ENCODE measurements around the gene LRRC74B.

The LRRC74B gene

GRCh38 chr22:21013657-21014201 is 32.0 kb upstream of the LRRC74B start:
- in situ Hi-C loops (cut with HindIII; ENCODE audit: low sequenced_read_pairs), result no loop called here

DNA sequence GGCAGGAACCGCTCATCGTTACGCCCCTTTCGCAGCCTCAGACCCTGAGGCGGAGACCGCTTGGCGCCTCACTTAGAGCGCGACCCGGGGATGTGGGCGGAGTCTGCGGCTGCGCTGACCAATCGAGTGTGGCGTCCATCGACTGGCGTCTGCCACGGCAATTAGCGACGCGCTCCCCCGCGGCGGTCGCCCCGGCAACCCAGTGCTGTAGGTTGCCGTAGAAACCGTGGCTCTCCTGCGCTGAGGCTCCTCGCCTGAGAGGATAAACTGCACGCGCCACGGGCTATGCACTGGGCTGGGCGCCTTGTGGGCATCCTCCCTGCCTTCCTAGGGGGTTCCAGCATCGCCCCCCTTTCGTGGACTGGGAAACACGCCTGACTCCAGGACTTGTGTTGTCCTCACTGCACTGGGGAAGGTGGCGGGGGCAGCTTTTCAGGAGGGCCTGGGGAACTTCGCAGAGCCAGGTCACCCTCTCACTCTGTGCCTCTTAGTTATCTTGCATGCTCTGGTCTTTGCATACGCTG is 31.5 kb upstream of the LRRC74B start:
- in situ Hi-C loops (cut with HindIII; ENCODE audit: low sequenced_read_pairs), result no loop called here

- in situ Hi-C loops (cut with HindIII; ENCODE audit: low sequenced_read_pairs), result no loop called here
Observed at GRCh38 chr22:21014726-21015465, 30.9 kb upstream of the LRRC74B start, which contains the start of gene P2RX6. Gene P2RX6 (plus strand): TSS chr22:21015165. CDS start chr22:21015175, 10 bp downstream.

- in situ Hi-C loops (cut with HindIII; ENCODE audit: low sequenced_read_pairs), result no loop called here
Observed at GRCh38 chr22:21015466-21016006, 30.2 kb upstream of the LRRC74B start.

- in situ Hi-C loops (cut with HindIII; ENCODE audit: low sequenced_read_pairs), result no loop called here
Observed at GRCh38 chr22:21016644-21017420, 28.9 kb upstream of the LRRC74B start.

DNA sequence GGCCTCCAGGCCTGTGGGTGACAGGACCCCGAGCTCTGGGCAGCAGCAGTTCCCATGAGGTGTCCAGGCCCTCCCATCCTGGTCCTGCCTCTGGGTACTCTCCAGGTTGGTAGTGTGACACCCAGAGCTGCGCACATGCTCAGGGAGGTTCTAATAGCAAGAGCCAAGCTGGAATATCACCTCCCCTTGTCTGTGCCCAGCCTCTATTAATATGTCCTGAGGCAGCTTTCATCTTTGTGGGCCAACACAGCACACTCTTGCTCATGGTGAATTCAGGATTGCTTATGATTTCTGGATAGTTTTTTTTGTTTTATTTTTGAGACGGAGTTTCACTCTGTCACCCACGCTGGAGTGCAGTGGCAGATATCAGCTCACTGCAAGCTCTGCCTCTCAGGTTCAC is 27.4 kb upstream of the LRRC74B start:
- in situ Hi-C loops (cut with HindIII; ENCODE audit: low sequenced_read_pairs), result no loop called here

GRCh38 chr22:21020802-21021429 is 24.8 kb upstream of the LRRC74B start:
- in situ Hi-C loops (cut with HindIII; ENCODE audit: low sequenced_read_pairs), result no loop called here

GRCh38 chr22:21022507-21022906 is 23.2 kb upstream of the LRRC74B start:
- in situ Hi-C loops (cut with HindIII; ENCODE audit: low sequenced_read_pairs), result no loop called here

- in situ Hi-C loops (cut with HindIII; ENCODE audit: low sequenced_read_pairs), result no loop called here
Observed at GRCh38 chr22:21022955-21023614, 22.7 kb upstream of the LRRC74B start.

- in situ Hi-C loops (cut with HindIII; ENCODE audit: low sequenced_read_pairs), result no loop called here
Observed at GRCh38 chr22:21025266-21025665, 20.5 kb upstream of the LRRC74B start.

GRCh38 chr22:21025763-21026755 is 19.7 kb upstream of the LRRC74B start:
- in situ Hi-C loops (cut with HindIII; ENCODE audit: low sequenced_read_pairs), result no loop called here

DNA sequence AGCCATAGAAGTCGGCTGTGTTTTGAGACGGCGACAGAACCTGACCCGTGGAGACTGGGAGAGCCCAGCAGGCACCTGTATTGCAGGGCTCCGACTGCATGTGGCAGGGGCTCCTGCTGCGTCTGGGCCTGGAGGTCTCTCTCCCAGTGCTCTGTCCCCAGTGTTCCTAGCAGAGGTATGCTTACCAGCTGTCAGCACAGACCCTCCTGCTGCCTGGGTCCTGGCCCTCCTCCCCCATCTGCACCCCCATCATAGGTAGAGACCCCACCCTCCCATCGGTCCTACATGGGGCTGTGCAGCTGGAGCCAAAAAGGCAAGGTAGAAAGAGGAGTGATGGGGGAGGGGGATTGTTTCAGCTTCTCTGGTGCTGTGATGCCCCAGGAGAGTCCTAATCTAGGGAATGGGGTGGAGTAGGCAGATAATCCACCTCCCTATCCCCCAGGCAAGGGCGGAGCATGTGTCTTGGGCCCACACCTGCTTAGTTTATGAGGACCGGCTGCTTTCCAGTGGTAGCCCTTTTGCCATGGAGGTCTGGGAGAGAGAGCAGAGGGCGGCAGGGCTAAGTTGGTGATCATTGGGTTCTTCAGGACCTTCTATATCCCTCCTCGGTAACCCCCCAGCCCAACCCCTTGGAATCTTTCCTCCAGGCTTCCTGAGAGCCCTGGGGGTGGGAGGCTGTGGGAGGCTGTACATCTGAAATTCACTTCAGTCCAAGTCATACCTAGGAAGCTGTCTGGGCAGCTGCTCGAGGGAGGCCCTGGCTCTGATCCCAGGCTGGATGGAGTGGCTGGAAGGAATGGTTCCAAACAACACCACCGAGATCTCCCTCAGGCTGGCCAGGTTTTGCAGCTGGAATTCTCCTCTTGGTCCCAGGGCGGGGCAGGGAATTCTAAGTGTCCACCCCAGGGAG is 18.7 kb upstream of the LRRC74B start:
- in situ Hi-C loops (cut with HindIII; ENCODE audit: low sequenced_read_pairs), result no loop called here

- in situ Hi-C loops (cut with HindIII; ENCODE audit: low sequenced_read_pairs), result no loop called here
Observed at GRCh38 chr22:21028277-21029251, 17.2 kb upstream of the LRRC74B start.

DNA sequence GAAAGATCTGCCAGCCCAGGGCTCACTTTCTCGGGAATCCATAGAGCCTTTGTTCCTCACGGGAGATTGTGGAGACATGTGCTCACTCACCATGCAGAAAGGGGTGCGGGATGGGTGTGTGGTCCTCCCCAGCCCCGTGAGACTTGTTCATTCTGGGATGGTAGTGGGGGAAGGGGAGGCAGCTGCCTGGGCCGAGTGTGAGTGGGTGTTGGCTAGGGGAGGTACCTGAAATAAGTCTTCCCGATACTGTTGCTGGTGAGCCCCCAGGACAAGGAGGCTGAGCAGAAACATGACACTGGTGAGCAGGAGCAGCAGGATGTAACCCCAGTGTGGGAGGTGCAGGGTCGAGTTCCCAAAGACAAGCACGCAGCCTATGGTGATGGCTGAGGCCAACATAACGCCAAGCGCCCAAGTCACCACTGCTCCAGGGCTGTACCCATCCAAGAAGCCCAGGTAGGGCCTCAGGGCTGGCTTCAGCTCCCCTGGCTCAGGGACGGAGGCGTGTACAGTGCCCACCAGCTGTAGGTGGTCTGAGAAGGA is 16.2 kb upstream of the LRRC74B start:
- in situ Hi-C loops (cut with HindIII; ENCODE audit: low sequenced_read_pairs), result no loop called here

- in situ Hi-C loops (cut with HindIII; ENCODE audit: low sequenced_read_pairs), result no loop called here
Observed at GRCh38 chr22:21030032-21030431, 15.7 kb upstream of the LRRC74B start.

GRCh38 chr22:21030621-21031544 is 14.9 kb upstream of the LRRC74B start:
- in situ Hi-C loops (cut with HindIII; ENCODE audit: low sequenced_read_pairs), result no loop called here

Measured in DLD1 (cell line).